NCI-H446 (cell line): Measurements from ENCODE around the gene PDE8B.

Source experiments
- DNase-seq, 2 experiments: peaks; one replicate each; lab custom pipeline; 2025; lab: John Stamatoyannopoulos, UW

The PDE8B gene

DNA sequence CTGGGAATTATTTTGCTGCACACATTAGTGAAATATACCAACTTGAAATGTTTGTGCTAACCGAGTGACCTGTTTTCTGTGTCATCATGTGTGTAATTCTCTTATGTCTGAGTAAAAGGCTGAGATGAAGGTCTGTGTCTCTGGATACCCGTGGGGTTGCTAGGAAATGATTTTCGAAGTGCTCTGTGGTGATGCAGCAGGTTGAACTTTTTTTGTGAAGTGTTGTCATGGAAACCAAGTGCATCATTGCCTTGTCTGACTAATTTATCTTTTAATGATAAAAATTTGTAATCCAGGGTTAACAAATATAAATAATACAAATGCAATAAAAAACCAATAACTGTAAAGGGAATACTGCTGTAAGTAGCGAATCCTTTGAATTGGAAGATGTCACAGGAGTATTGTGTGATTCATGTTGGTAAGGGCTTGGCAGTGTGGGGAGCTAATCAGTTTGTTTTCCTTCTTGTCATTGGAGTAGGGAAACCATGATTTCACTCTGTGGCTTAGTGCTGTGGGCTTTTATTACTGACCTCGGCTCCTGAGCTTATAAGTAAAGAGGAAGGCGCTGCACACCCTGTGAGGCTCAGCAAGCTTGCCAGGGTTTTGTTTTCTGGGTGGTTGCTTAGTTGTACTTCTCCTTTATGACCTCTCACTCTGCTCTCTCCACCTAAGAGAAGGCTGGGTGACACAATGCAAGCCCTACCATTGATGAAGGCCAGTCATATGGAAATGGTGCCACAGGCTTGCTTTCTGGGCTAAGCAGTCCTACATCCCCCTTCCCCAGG lies 22.3 kb downstream of the PDE8B start:
- no peak for DNase-seq

DNA sequence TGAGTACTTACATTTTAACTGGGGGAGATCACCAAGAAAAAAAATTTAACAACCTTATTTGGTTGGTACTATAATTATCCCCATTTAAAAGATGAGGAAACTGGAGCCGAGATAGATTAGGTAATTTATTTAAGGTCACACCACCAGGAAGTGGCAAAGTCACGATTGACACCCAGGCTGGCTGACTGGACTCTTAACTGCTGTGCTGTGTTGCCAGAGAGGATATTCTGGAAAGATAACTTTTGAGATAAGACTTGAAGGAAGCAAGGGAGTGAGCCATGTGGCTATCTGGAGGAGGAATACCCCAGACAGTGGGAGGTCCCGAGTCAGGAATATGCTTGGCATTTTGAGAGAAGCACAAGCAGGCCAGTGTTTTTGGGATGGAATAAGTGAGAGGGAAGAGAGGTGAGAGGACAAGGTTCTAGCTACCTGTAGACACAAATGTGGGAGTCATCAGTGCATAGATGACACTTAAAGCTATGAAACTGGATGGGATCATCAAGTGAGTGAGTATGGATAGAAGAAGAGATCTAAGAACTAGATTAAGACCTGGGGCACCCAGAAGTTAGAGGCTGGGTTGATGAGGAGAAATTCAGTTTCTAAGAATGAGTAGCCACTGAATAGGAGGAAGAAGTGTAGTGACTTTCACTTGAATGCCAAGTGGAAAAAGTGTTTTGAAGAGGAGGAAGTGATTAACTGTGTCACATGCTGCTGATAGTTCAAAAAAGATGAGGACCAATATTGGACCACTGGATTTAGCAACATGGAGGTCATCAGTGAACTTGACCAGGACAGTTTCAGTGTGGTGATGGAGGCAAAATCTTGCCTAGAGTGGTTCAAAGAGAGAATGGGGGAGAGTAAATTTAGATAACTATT lies 25.6 kb downstream of the PDE8B start:
- DNase-seq = no peak

DNA sequence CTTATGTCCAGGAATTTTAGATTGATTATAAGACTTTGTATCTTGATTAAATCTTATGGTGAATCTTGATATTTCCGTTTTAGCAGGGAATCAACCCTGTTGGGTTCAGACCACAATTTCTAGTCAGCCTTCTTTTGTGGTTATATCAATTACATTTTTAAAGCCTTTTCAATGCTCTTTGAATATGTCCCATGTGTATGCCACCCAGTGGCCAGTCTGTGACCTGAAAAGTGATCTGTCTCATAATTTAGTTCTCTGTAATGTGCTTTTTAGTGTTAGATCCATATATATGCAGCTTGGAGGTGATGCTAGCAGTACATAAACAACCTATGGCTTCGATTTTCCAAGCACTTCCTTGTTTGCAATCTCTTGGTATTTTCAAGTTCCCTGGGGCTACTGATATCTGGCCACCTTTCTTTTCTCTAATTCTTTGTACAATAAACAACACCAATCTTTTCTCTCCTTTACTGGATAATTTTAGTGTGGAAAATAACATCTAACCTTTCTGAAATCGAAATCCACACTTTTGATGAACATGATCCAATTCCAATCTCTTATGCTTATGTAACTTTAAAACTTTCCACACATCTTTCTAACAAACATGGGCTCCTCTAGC lies 28.8 kb downstream of the PDE8B start:
- peak in 1 of 2 experiments; percentile 3 for DNase-seq

DNA sequence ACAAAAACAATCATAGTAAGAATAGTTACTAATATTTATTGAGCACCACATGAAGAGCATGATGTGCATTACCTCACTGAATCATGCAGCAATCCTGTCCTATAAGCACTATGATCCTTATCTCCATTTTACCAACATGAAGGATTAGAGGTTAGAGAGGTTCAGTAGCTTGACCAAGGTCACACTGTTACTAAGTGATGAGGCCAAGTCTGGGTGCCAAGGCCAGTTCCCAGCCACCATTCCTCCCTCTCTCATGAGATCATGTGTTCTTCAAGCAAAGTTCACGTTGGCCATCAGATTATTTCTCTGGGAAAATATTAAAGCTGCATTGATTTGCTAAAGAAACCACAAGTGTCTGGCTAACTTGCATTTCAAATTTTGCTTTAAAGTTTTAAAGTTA lies 31.0 kb downstream of the PDE8B start:
- no peak for DNase-seq

DNA sequence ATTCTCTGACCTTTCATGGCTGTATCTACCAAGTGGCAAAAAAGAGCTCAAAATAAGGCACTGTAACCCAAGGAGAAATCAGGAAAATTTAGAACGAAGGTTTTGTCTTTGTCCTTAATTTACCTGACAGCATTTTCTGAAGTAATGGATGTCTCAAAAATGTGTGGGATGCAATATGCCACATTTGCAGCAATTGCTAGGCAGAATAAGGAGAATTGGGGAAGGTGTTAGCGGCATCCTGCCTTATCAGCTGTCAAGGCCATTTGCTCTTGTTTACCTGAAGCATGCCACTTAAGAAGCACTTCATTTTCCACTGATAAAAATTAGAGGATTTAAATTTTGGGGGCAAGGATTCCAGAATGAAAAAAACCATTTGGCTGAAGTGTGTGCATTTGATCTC lies 39.0 kb downstream of the PDE8B start:
- no peak for DNase-seq

DNA sequence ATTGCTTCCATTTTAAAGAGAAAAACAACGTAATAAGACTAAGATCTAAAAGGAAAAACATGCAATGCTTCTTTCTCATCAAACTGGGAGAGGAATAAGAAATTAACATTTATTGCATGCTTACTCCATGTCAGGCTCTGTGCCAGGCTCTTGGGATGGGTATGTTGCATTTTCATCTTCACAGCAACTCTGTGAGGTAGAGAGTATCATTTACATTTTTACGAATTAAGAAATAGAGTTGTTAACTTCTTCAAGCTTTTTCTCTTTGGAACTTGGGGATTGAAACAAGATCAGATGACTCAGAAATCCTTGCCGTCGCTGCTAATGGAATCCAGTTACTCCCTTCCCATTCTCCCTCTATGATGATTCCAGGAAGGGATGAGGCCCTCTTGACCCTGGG lies 39.5 kb downstream of the PDE8B start:
- DNase-seq = no peak

DNA sequence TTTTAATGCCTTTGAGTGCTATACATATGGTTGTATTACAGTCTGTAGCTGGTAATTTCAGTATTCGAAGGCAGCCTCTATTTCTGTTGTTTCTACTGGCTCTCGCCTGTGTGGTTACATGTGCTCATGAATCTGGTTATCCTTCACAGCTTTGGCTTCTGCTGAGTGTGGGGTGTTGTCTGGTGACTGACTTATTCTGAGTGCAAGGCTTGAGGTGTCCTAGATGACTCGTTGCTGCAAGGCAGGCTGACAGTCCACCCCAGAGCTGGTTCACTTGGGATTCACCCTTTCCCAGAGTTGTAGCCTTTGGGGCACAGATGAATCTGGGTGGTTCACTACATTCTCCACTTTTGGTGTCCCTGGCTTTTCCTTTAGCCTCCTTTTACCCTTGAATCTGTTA lies 41.4 kb downstream of the PDE8B start:
- DNase-seq = no peak

DNA sequence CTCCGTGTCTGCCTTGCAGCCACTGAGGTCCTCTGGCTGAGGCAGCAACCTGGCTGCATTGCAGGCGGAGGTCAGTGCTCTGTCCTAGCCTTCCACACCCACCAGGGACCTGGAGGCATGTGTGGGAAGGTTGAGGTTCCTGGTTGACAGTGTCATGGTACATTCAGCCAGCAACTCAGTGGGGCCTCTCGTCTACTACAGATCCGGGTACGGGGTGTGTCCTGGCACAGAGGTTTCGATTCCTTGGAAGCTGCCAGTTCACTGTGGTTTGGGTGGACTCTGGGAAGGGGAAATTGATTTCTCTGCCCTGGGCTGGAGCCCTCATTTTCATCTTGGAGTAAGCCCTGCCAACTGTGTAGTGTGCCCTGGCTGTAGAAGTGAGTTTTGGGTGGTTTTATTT lies 45.1 kb downstream of the PDE8B start:
- peak in 1 of 2 experiments; percentile 14 for DNase-seq

DNA sequence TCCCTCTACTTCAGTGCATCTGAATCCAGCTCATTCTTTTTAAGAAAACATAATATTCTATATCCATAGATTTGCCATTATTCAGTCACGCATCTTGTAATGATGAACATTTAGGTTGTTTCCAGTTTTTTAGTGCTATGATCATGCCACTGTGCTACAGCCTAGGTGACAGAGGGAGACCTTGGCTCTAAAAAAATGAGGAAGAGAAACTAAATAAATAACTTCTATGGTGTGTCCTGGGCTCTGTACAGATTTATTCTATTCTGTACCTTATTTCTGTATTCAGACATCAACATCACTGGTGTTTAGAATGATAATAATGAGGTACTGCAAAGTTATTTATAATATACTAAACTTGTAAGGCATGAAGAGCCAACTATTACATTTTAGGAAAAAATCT lies 45.9 kb downstream of the PDE8B start:
- no peak for DNase-seq

DNA sequence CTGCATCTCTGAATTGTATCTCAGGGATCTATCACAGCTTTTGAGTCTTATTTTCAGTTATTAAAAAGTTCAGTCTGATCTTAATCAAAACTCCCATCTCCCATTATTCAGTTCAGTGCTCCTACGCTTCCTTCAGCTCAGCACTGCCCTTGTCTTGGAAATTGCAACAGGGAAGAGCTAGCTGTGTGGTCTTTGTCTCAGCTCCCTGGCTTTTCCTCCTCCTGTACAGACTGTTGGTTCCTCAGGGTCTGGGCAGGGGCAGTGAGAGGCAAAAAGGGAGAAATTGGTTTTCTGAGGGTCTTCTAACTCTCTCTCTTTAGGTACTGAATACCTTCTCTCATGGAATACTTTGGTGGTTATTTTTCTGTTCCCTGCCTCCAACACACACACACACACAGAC lies 48.2 kb downstream of the PDE8B start:
- DNase-seq = no peak

DNA sequence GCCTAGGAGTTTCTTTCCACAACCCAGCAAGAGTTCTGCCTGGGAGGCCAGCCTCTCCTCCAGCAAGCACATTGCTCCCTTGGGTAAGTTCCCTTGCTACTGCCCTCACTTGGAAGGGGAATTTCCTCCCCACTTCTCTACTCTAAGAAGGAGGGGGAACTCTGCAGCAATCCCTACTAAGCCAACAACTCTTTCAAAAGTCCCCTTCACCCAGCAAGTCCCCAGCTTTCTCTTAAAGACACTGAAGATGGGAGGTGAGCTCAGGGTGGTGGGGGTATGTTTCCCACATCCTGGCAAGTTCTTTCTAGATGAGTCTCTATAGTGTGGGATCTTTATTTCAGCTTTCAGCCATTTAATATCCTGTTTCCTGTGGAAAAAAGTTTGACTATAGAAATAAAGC lies 49.0 kb downstream of the PDE8B start:
- no peak for DNase-seq

DNA sequence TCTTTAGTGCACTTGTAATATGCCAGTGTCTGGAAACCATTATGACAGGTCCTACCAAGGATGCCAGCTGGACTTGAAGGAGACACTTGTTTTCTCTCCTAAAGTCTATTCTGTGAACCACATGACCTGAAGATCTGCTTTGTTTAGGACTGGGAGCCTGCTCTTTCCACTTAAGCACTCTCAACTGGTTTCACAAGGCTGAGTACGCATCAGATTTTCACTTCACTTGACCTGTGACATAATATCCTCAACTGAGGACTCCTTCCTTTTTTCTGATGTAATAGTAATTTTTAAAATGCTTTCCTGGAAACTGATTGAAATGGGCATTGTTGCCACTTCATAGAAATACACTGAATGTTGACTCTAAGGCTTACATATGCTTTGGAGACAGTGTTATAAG lies 52.2 kb downstream of the PDE8B start:
- DNase-seq = no peak

DNA sequence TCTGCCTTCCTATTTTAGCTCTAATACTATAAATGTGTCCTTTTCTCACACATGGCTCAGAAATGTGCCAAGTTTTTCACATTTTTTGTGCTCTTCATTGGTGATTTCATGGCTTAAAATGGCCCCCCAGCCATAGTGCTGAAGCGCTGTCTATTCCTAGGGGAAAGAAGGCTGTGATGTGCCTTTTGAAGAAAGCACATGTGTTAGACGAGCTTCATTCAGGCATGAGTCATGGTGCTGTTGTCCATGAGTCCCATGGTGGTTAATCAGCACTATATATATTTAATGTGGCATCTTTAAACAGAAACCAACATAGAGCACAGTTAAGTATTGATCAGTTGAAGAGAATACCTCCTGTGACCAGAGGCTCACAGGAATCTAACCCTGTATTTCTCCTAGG lies 55.8 kb downstream of the PDE8B start:
- DNase-seq = no peak

DNA sequence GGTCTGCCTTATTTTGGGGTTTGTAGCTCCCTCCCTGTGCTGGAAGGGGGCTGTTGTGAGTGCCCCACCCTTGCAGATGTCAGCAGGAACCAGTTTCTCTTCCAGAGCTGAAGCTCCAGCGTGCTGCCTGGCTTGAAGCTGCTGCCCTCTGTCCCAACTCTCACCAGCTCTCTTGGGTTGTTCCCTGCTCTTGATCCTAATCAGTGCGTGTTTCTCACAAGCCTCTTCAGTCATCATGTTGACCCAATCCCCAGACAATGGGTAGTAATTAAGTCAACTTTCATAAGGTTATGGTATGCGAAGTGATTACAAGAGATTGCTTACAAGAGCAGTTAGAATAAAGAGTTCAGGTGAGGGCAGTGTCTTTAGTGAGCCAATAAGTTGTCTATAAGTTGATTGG lies 57.0 kb downstream of the PDE8B start:
- no peak for DNase-seq

DNA sequence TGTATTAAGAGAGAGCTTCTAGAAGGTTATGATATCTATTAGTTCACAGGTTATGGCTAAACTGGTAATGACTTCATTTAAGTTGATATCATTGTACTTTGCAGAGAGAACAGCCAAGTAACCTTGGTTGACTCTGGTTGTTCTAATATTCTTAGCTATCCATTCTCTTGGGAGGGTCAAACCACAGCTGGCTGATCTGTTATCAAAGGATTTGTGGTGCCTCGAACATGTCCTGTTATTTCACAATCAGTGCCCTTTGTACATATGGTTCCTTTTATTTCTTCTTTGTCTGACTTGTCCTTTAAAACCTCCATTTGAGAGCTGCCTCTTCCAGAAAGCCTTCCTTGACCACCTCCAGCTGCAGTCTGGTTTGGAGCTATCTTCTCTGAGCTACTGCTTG lies 61.7 kb downstream of the PDE8B start:
- no peak for DNase-seq

DNA sequence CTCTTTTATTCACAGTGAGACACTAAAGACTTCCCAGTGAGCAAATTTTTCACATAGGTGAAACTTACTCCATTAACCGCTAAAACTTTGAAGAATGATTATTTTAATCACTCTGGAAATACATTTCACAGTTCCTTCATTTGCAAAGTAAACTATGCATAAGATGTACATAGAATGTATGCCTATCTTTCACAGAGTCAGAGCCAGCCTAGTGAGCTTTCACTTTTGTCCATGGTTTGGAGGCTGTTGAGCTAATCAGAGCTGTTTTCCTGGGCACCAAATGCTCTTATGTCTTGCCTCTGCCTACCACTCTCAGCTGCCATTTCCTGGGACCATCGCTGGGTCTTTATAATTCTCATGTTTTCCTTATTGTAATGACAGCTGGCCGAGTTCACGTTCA lies 67.3 kb downstream of the PDE8B start:
- DNase-seq = no peak

DNA sequence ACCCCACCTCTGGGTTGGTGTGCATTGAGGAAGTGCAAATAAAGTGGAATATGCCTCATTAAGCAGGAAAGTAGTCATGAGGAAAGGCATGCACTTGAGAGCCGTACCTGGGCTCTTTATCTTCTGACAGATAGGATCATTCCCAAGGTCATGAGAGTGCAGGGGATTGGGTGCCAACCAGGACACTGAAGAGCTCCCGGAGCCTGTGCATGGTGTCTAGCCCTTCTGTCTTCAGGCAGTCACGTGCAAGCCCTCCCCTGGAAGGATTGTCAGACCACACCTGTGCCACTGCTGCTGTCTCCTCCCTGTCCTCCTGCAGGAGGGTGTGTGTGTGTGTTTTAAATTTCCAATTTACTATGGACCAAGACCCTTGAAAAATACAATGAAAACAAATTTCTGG lies 69.6 kb downstream of the PDE8B start:
- DNase-seq = no peak

DNA sequence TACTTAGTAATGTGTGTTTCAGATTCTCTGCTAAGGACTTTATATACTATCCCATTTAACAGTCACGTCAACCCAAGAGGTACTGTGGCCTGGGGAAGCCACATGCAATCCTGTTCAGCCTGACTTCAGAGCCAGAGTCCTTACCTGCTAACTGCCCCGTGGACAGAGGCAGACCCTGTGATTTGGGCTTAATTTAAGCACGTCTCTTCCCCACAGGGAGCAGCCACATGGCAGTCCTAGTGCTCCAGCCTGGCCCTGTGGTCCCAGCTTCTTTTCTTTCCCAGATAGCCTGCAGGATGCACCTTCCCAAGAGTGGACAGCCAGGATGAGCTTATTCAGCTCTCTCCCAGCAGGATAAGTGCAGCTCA lies 71.5 kb downstream of the PDE8B start:
- no peak for DNase-seq

DNA sequence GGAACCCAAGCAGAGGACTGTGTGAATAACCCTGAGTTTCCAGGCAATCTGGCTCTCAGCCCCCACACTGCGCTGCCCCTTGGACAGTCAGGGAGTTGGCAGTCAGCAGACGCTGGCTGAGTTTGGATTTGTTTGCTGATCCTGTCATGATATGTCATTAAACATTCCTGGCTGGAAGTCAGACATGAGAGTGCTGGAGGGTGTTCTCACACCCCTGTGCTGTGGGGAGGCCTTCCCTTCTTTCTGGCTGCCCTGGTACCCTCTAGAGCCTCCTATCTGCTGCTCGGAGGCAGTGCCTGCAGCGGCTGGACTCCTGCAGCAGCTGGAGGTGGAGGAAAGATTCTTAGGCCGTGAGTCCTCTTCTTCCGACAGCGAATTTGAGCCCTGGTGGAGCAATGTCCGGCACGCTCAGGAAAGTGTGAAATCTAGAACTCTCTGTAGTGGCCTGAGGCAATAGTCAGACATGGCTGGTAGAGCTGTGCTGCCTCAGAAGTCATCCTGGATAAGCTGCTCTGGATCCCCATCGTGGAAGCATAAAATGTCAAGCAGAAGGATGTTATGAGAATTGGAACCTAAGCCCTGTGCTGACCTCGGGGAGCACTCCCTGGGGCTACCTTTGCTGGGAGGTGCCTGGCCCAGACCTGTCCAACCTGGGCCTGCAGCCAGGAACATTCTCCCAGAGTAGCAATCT lies 72.0 kb downstream of the PDE8B start:
- DNase-seq = peak; percentile 9 to 57

DNA sequence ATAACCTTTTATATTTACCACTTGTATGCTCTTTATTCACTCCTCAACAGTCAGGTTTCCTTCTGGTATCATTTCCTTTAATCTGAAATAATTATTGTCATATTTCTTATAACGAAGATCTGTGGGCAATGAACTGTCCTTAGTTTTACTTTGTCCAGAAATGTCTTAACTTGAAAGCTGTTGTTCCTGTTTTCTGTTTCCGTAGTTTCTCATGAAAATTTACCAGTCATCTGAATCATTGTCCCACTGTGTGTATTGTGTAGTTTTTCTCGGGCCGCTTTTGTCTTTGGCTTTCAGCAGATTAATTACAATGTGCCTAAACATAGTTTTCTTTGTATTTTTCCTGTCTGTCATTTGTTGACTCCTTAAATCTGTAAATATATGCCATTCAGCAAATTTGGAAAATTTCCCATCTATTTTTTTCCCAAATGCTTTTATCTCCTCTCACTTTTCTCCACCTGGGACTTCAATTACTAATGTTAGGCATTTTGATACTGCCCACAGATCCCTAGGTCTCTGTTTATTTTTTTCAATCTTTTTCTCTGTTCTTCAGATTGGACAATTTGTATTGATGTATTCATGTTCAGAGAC lies 74.9 kb downstream of the PDE8B start:
- DNase-seq = no peak

DNA sequence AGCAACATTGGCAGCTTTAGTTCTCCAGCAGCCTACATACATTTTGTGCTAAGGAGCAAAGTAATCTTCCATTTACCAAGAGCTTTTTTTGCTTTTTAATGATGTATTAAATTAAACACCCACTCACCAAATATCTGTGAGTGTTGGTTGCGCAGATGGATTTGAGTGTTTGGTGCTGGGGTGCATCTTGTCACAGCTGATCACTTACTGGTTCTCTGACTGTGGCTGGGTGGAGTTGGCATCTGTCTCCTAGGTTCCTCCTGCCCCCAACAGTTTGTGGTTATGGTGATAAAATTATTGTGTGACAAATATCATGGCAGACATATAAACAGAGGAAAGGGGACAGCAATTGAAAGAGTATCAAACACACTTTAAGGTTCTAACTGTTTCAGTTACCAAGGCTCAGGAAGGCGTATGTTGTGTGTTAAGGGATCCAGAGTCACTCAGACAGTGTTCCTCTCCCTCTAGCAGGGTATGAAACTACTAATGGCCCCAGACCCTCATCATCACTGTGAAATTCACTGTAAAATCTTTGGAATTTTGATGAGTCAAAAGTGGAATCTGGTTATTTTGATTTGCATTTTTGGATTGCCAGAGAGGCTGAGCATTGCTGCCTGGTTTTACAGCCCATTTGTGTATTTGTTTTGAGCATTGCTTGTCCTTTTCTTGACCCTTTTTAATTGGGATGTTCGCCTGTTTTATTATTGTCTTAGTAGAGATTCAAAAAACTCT lies 81.7 kb downstream of the PDE8B start:
- DNase-seq = no peak
